IPS-20b (cell line): ENCODE results near the gene NT5C2.
"Not testable (repeated sequence)": the region's sequence is repeated elsewhere in the genome, so short reads cannot be mapped to it uniquely, and the experiment has no call there.

Experiments
- H3K27ac ChIP-seq: one replicate; pipeline ENCODE4 v1.5.1; 2013; ENCODE audit warnings: low read length
- H3K27me3 ChIP-seq: 2 replicates; pipeline ENCODE4 v1.6.1; 2013; ENCODE audit warnings: mild to moderate bottlenecking, low read length, inconsistent platforms; ENCODE audit not compliant: insufficient read depth
- H3K36me3 ChIP-seq: 2 replicates; pipeline ENCODE4 v1.6.1; 2013; ENCODE audit warnings: low read depth, mild to moderate bottlenecking, inconsistent platforms, low read length, moderate library complexity; ENCODE audit not compliant: insufficient read depth
- H3K4me1 ChIP-seq: 2 replicates; pipeline ENCODE4 v1.6.1; 2013; ENCODE audit warnings: mild to moderate bottlenecking, control low read depth, inconsistent platforms, low read length, moderate library complexity; ENCODE audit not compliant: insufficient read depth
- H3K4me3 ChIP-seq: 2 replicates; pipeline ENCODE4 v1.5.1; 2013; ENCODE audit warnings: mild to moderate bottlenecking, low read length, inconsistent platforms
- H3K9ac ChIP-seq: 2 replicates; pipeline ENCODE4 v1.6.1; 2013; ENCODE audit warnings: low read depth, mild to moderate bottlenecking, inconsistent platforms, low read length, moderate library complexity
- H3K9me3 ChIP-seq: 2 replicates; pipeline ENCODE4 v1.6.1; 2013; ENCODE audit warnings: mild to moderate bottlenecking, low read depth, low read length, inconsistent platforms; ENCODE audit not compliant: insufficient read depth

NT5C2 gene

DNA sequence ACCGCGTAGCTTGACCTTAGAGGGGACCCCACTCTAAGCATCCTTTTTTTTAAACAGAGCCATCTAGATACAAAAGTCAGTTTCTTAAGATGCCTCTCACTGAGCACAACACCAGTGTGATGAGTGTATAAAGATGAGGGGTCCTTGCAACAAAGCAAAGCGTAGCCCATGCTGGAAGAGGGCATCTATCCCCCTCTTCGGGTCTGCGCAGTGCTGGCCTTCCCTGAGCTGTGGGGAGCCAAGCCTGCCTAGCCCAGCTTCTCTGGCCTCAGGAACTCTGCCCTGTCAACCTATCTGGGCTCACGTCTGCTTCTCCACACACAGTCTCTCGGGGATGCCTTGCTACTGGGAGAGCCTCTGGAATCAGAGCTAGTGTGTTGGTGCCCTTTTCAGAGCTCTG, 114.0 kb downstream of the NT5C2 start:
- no peak overlapping the region for H3K9ac ChIP-seq
- H3K4me1 ChIP-seq = no peaks in the 10 kb centered on the region
- H3K9me3 ChIP-seq = no peaks in the 10 kb centered on the region
- no peak overlapping the region for H3K27ac ChIP-seq
- peaks cover 14% of the 10 kb centered on the region for H3K36me3 ChIP-seq
- H3K4me3 ChIP-seq = no peak overlapping the region
- H3K27me3 ChIP-seq = no peaks in the 10 kb centered on the region

DNA sequence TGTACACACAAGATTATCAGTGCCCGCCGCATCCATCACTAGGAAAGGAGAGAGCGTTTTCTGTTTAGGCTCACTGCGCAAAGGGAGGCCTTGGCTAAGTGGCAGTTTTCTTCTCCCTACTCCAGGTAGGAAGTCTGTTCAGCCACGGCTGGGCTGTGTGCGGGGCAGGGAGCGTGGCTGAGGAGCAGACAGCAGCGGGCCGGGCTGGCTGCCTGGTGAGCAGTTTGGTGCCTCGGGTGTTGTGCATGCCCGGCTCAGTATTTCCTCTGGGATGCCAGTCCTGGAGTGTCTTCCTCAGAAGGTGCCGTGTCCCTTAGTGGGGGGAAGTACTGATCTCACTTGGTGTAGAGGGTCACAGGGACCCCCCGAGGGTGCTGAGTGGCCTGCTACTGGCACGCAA, 114.4 kb downstream of the NT5C2 start:
- Histone ChIP-seq H3K9me3 (no peaks in the 10 kb centered on the region), H3K4me3 (no peak overlapping the region), H3K36me3 (peaks cover 14% of the 10 kb centered on the region), H3K27ac (no peak overlapping the region), H3K27me3 (no peaks in the 10 kb centered on the region), H3K4me1 (no peaks in the 10 kb centered on the region), H3K9ac (no peak overlapping the region)

DNA sequence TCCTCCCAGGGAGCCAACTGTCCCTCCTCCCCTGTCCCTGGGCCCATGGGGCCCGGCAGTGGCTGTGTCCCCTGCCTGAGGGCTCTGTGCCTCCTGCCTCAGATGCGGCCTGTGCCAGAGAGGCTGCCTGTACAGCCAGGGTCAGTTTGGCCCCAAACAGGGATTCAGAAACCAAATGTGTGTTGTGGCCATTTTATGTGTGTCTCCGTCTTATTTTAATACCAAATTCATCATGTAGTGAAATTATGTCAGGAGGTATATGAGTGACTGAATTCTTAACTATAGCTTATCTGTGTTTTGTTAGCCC, 114.8 kb downstream of the NT5C2 start:
- no peaks in the 10 kb centered on the region for H3K9me3 ChIP-seq
- H3K4me3 ChIP-seq = no peak overlapping the region
- no peaks in the 10 kb centered on the region for H3K27me3 ChIP-seq
- no peak overlapping the region for H3K27ac ChIP-seq
- H3K4me1 ChIP-seq = no peaks in the 10 kb centered on the region
- H3K9ac ChIP-seq = no peak overlapping the region
- peaks cover 14% of the 10 kb centered on the region for H3K36me3 ChIP-seq

- no peak overlapping the region for H3K27ac ChIP-seq
- H3K27me3 ChIP-seq = no peaks in the 10 kb centered on the region
- peaks cover 14% of the 10 kb centered on the region for H3K36me3 ChIP-seq
- H3K4me3 ChIP-seq = no peak overlapping the region
- no peak overlapping the region for H3K9ac ChIP-seq
- no peaks in the 10 kb centered on the region for H3K4me1 ChIP-seq
- H3K9me3 ChIP-seq = no peaks in the 10 kb centered on the region
Measured at GRCh38 chr10:103077491-103078308, 115.4 kb downstream of the NT5C2 start.

DNA sequence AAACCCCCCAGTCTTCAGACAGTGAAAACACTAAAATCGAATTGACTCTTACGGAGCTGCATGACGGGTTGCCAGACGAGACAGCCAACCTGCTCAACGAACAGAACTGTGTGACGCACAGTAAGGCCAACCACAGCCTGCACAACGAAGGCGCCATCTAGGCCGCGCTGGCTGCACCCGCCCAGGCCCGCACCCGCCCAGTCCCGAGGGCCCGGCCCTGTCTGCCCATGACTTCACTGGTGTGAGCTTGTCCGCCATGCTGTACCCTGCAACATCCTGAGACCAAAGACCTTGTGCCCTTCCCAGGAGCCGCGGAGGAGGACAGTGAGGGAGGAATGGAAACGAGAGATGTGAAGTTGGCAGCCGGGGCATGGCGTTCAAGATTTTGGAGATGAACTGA, 116.1 kb downstream of the NT5C2 start:
- no peaks in the 10 kb centered on the region for H3K9me3 ChIP-seq
- H3K27me3 ChIP-seq = no peaks in the 10 kb centered on the region
- H3K4me3 ChIP-seq = no peak overlapping the region
- H3K36me3 ChIP-seq = peaks cover 14% of the 10 kb centered on the region
- H3K4me1 ChIP-seq = no peaks in the 10 kb centered on the region
- H3K9ac ChIP-seq = no peak overlapping the region
- H3K27ac ChIP-seq = no peak overlapping the region

GRCh38 chr10:103072891-103073290, 120.2 kb downstream of the NT5C2 start:
- no peaks in the 10 kb centered on the region for H3K4me1 ChIP-seq
- H3K27ac ChIP-seq = no peak overlapping the region
- no peaks in the 10 kb centered on the region for H3K27me3 ChIP-seq
- H3K9ac ChIP-seq = no peak overlapping the region
- H3K36me3 ChIP-seq = peaks cover 13% of the 10 kb centered on the region
- H3K9me3 ChIP-seq = no peaks in the 10 kb centered on the region
- H3K4me3 ChIP-seq = no peak overlapping the region

GRCh38 chr10:103072276-103072675, 120.8 kb downstream of the NT5C2 start:
- Histone ChIP-seq H3K4me1 (no peaks in the 10 kb centered on the region), H3K36me3 (peaks cover 6% of the 10 kb centered on the region), H3K27ac (no peak overlapping the region), H3K9me3 (no peaks in the 10 kb centered on the region), H3K4me3 (no peak overlapping the region), H3K27me3 (no peaks in the 10 kb centered on the region), H3K9ac (no peak overlapping the region)

- no peak overlapping the region for H3K9ac ChIP-seq
- no peak overlapping the region for H3K4me3 ChIP-seq
- no peak overlapping the region for H3K27ac ChIP-seq
- no peaks in the 10 kb centered on the region for H3K27me3 ChIP-seq
- no peaks in the 10 kb centered on the region for H3K4me1 ChIP-seq
- H3K36me3 ChIP-seq = no peaks in the 10 kb centered on the region
- no peaks in the 10 kb centered on the region for H3K9me3 ChIP-seq
Measured at GRCh38 chr10:103069453-103070331, 123.4 kb downstream of the NT5C2 start.

- H3K27ac ChIP-seq = no peak overlapping the region
- H3K9ac ChIP-seq = no peak overlapping the region
- no peaks in the 10 kb centered on the region for H3K36me3 ChIP-seq
- no peak overlapping the region for H3K4me3 ChIP-seq
- no peaks in the 10 kb centered on the region for H3K9me3 ChIP-seq
- H3K27me3 ChIP-seq = no peaks in the 10 kb centered on the region
- no peaks in the 10 kb centered on the region; the same call in 1 of the 2 replicates for H3K4me1 ChIP-seq
Measured at GRCh38 chr10:103067956-103068355, 125.1 kb downstream of the NT5C2 start.

DNA sequence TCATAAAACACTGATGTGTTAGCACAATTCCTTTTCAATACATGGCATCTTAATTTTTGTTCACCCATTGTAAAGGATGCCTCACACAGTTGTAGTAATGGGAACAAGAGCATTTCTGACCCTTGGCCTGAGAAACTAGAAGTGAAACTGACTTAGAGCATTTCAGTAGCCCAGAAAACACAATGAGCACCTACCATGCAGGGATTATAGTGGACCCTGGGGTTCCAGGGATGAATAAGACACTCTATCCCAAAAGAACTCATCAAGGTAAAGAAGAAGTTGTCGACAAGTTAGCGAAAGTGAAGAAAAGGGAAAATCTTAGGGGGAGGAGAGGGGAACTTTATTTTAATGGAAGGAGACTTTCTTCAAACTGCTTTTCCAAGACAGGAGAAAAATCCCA, 125.6 kb downstream of the NT5C2 start:
- no peak overlapping the region for H3K9ac ChIP-seq
- no peak overlapping the region for H3K4me3 ChIP-seq
- H3K27ac ChIP-seq = no peak overlapping the region
- no peaks in the 10 kb centered on the region; the same call in 1 of the 2 replicates for H3K4me1 ChIP-seq
- no peaks in the 10 kb centered on the region for H3K9me3 ChIP-seq
- H3K36me3 ChIP-seq = no peaks in the 10 kb centered on the region
- H3K27me3 ChIP-seq = no peaks in the 10 kb centered on the region

GRCh38 chr10:103067099-103067477, 126.0 kb downstream of the NT5C2 start:
- not testable (repeated sequence) for H3K36me3 ChIP-seq, H3K9me3 ChIP-seq, H3K9ac ChIP-seq, H3K4me1 ChIP-seq, H3K4me3 ChIP-seq, H3K27me3 ChIP-seq, H3K27ac ChIP-seq
